H1 (cell line): ENCODE results near the gene STK32C. TPM values are rescaled to one million over a fixed set of nuclear protein-coding genes. Genes with fewer than 3 reads are reported as not detected.

Experiments used
- CTCF ChIA-PET: fragments of 300-600 bp; sonication (Branson Sonifier 250); formaldehyde crosslinking; loops from one replicate; lab custom pipeline; 2021; ENCODE audit not compliant: partially characterized antibody; lab: Charles Lee
- POLR2A ChIA-PET: fragments of 300-600 bp; sonication (Branson Sonifier 250); formaldehyde crosslinking; loops from one replicate; lab custom pipeline; 2021; ENCODE audit warnings: inconsistent platforms; ENCODE audit not compliant: partially characterized antibody; lab: Charles Lee
- DNase-seq, 2 experiments: peaks; one replicate each; pipeline versions ENCODE4 v3.0.0 to v3.0.0-alpha.2; 2010 to 2022; ENCODE audit warnings: low spot score in 2 of 2, low read depth in 1 of 2, mixed read lengths in 1 of 2
- FAIRE-seq: peaks from 2 replicates; lab custom pipeline; 2011; peaks lifted over from hg19 to GRCh38; lab: Jason Lieb, UNC
- H2AFZ ChIP-seq: 2 replicates; pipeline ENCODE4 v1.8.1; 2012; ENCODE audit warnings: low read length, inconsistent platforms
- H2AK5ac ChIP-seq: 2 replicates; pipeline ENCODE4 v1.6.1; 2013; ENCODE audit warnings: low read depth, low read length
- H2BK120ac ChIP-seq: replicated peaks from 2 replicates; pipeline ENCODE3; 2013; ENCODE audit warnings: low read depth, low read length, inconsistent platforms
- H2BK12ac ChIP-seq: 2 replicates; pipeline ENCODE4 v1.6.1; 2013; ENCODE audit warnings: low read depth, low read length
- H2BK15ac ChIP-seq: 2 replicates; pipeline ENCODE4 v1.6.1; 2013; ENCODE audit warnings: low read length
- H2BK20ac ChIP-seq: 2 replicates; pipeline ENCODE4 v1.6.1; 2013; ENCODE audit warnings: low read length
- H2BK5ac ChIP-seq: 2 replicates; pipeline ENCODE4 v1.6.1; 2013; ENCODE audit warnings: low read depth, low read length
- H3K14ac ChIP-seq: 2 replicates; pipeline ENCODE4 v1.6.1; 2013; ENCODE audit warnings: inconsistent platforms; ENCODE audit not compliant: insufficient read length
- H3K18ac ChIP-seq: 2 replicates; pipeline ENCODE4 v1.6.1; 2013; ENCODE audit warnings: low read length; ENCODE audit errors: extremely low read depth
- H3K23ac ChIP-seq: 2 replicates; pipeline ENCODE4 v1.6.1; 2013; ENCODE audit warnings: inconsistent platforms; ENCODE audit not compliant: insufficient read length
- H3K23me2 ChIP-seq: 2 replicates; pipeline ENCODE4 v1.6.1; 2013; ENCODE audit warnings: low read depth, low read length
- H3K27ac ChIP-seq: 2 replicates; pipeline ENCODE4 v1.6.1; 2011; ENCODE audit warnings: low read depth, low read length, inconsistent platforms
- H3K27me3 ChIP-seq, 4 experiments: replicated peaks in 1 of 4; 1 replicate in 1 of 4; 2 replicates in 3 of 4; pipeline versions ENCODE4 v1.6.1 to v1.8.1; 2011 to 2013; ENCODE audit warnings: low read length in 3 of 4, mild to moderate bottlenecking in 3 of 4, inconsistent platforms in 2 of 4, mixed read lengths in 2 of 4, moderate library complexity in 1 of 4; ENCODE audit not compliant: control insufficient read depth in 3 of 4, insufficient read depth in 3 of 4; ENCODE audit errors: extremely low read depth in 1 of 4
- H3K36me3 ChIP-seq, 4 experiments: 2 replicates each; pipeline versions ENCODE4 v1.6.1 to v1.8.1; 2011 to 2013; ENCODE audit warnings: mild to moderate bottlenecking in 4 of 4, low read length in 3 of 4, moderate library complexity in 2 of 4, control low read depth in 1 of 4, inconsistent platforms in 1 of 4; ENCODE audit not compliant: insufficient read depth in 4 of 4, control insufficient read depth in 2 of 4
- H3K4ac ChIP-seq: replicated peaks from 2 replicates; pipeline ENCODE3; 2013; ENCODE audit warnings: low read length, low read depth, mixed read lengths, inconsistent platforms; ENCODE audit not compliant: insufficient read length
- H3K4me1 ChIP-seq, 4 experiments: replicated peaks in 1 of 4; 1 replicate in 1 of 4; 2 replicates in 3 of 4; pipeline versions ENCODE4 v1.6.1 to v1.8.1; 2011 to 2013; ENCODE audit warnings: low read length in 3 of 4, inconsistent platforms in 2 of 4, mixed read lengths in 1 of 4; ENCODE audit not compliant: insufficient read depth in 4 of 4, control insufficient read depth in 3 of 4
- H3K4me2 ChIP-seq, 2 experiments: 2 replicates each; pipeline versions ENCODE4 v1.6.1 to v1.8.1; 2011 to 2013; ENCODE audit warnings: low read depth in 2 of 2, low read length in 2 of 2, control low read depth in 1 of 2, inconsistent platforms in 1 of 2, mild to moderate bottlenecking in 1 of 2; ENCODE audit not compliant: insufficient read depth in 1 of 2
- H3K4me3 ChIP-seq, 4 experiments: fragments of 200-600, 300-600 bp in 1 of 4; sonication (generic), shearing (Covaris generic), sonication (Bioruptor Twin) in 1 of 4; 2 replicates each; pipeline versions ENCODE4 v1.5.1 to v1.8.1; 2011 to 2016; ENCODE audit warnings: low read length in 4 of 4, low read depth in 3 of 4, control low read depth in 2 of 4, inconsistent platforms in 2 of 4, mild to moderate bottlenecking in 2 of 4, mixed read lengths in 1 of 4, moderate library complexity in 1 of 4; ENCODE audit not compliant: insufficient read depth in 2 of 4; ENCODE audit errors: extremely low read depth in 1 of 4
- H3K56ac ChIP-seq: replicated peaks from 2 replicates; pipeline ENCODE3; 2013; ENCODE audit warnings: low read depth, mild to moderate bottlenecking, mixed read lengths, low read length, inconsistent platforms; ENCODE audit not compliant: insufficient read length
- H3K79me1 ChIP-seq: 2 replicates; pipeline ENCODE4 v1.6.1; 2013; ENCODE audit warnings: low read depth, low read length, control low read depth
- H3K79me2 ChIP-seq, 2 experiments: 2 replicates each; pipeline versions ENCODE4 v1.6.1 to v1.8.1; 2012 to 2013; ENCODE audit warnings: low read length in 2 of 2, mild to moderate bottlenecking in 2 of 2, inconsistent platforms in 1 of 2; ENCODE audit not compliant: insufficient read depth in 2 of 2, control insufficient read depth in 1 of 2
- H3K9ac ChIP-seq, 4 experiments: replicated peaks in 1 of 4; 1 replicate in 1 of 4; 2 replicates in 3 of 4; pipeline versions ENCODE4 v1.6.1 to v1.8.1; 2011 to 2013; ENCODE audit warnings: low read depth in 3 of 4, low read length in 3 of 4, control low read depth in 2 of 4, mild to moderate bottlenecking in 2 of 4, moderate library complexity in 2 of 4, inconsistent platforms in 1 of 4; ENCODE audit errors: extremely low read depth in 1 of 4
- H3K9me3 ChIP-seq, 2 experiments: 2 replicates each; pipeline versions ENCODE4 v1.6.1 to v1.8.1; 2012 to 2013; ENCODE audit warnings: mild to moderate bottlenecking in 2 of 2, moderate library complexity in 2 of 2, control low read depth in 1 of 2, inconsistent platforms in 1 of 2, low read depth in 1 of 2, low read length in 1 of 2, mixed read lengths in 1 of 2; ENCODE audit not compliant: insufficient read depth in 2 of 2
- H4K20me1 ChIP-seq, 2 experiments: replicated peaks in 1 of 2; 2 replicates each; pipeline versions ENCODE3 to v1.8.1; 2011 to 2013; ENCODE audit warnings: inconsistent platforms in 2 of 2, low read length in 2 of 2, mild to moderate bottlenecking in 1 of 2; ENCODE audit not compliant: insufficient read depth in 2 of 2, control insufficient read depth in 1 of 2
- H4K5ac ChIP-seq: 2 replicates; pipeline ENCODE4 v1.6.1; 2013; ENCODE audit warnings: low read length, low read depth, mixed read lengths, inconsistent platforms; ENCODE audit not compliant: insufficient read length
- H4K8ac ChIP-seq: 2 replicates; pipeline ENCODE4 v1.8.0; 2013; ENCODE audit warnings: mild to moderate bottlenecking, moderate library complexity, low read length, inconsistent platforms; ENCODE audit not compliant: insufficient read depth; ENCODE audit errors: extremely low read depth
- H4K91ac ChIP-seq: replicated peaks from 2 replicates; pipeline ENCODE3; 2013; ENCODE audit warnings: low read length, mixed read lengths, inconsistent platforms; ENCODE audit not compliant: insufficient read length
- EGR1 ChIP-seq: IDR thresholded peaks from 2 replicates; pipeline ENCODE4 v1.6.1; 2011; ENCODE audit warnings: low read depth, low read length, borderline replicate concordance
- TAF1 ChIP-seq: IDR thresholded peaks from 2 replicates; pipeline ENCODE4 v1.6.1; 2011; ENCODE audit warnings: mild to moderate bottlenecking, low read depth, low read length
- WGBS, 2 experiments: shearing (Covaris generic) in 1 of 2; methylation state at CpG; one replicate each; pipeline versions ENCODE4 v1.1.6 to v1.1.7; 2013 to 2015; ENCODE audit warnings: low lambda C conversion rate in 2 of 2, mixed read lengths in 2 of 2, inconsistent platforms in 1 of 2, low coverage in 1 of 2, missing lambda C conversion rate in 1 of 2; ENCODE audit not compliant: insufficient replicate concordance in 2 of 2, insufficient coverage in 1 of 2, insufficient read length in 1 of 2; ENCODE audit errors: extremely low coverage in 1 of 2, missing lambda C conversion rate in 1 of 2; 5-methylcytosine and 5-hydroxymethylcytosine counted together
- polyA plus RNA-seq, 7 experiments: library from polyadenylated mRNA; depleted of rRNA in 3 of 7; stranded (reverse) in 5 of 7; unstranded in 2 of 7; fragments of >200 nt in 5 of 7; fragments of 200-250 nt in 2 of 7; gene quantifications; 1 replicate in 5 of 7; 2 replicates in 1 of 7; 4 replicates in 1 of 7; pipeline versions ENCODE4 v1.2.1 to v1.2.3, GENCODE V29; 2011 to 2013; ENCODE audit warnings: missing spikeins in 2 of 7, mixed read lengths in 2 of 7
- total RNA-seq: library from RNA; stranded (reverse); fragmentation: NEBNext Ultra II Directional; extraction: Animal tissue kit (Norgen Biotek cat#: 25700); gene quantifications from 2 replicates; pipeline ENCODE4 v1.2.1, GENCODE V29; 2021

STK32C gene
- total and polyA plus RNA-seq, 2 of the 8 experiments (the other 6 are each of a cell fraction or from before 2014, with no cell fraction given) = 10.6 to 15.6 TPM

DNA sequence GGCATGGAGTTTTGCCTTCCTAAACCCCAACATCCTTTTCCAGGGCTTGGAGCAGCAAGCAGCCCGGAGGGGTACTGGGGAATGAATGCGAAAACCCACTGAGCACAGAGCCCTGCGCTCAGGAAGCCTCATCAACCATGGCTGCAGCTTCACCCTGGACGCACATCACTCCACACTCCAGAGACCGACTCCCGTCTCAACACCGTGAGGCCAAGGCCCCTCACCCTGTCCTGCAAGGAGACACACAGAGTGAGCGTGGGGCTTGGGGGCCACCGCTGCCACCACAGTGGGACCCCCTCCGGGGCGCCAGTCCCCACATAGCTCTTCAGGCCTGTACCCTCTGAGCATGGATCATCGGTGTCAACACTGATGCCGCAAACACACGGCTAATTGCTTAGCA, 79.1 kb downstream of the STK32C start:
- no peak overlapping the region for H3K27ac ChIP-seq
- FAIRE-seq = no peak
- ChIA-PET CTCF (no interaction called here), POLR2A (no interaction called here)
- no peak overlapping the region for H4K91ac ChIP-seq
- no peak overlapping the region; the same call in 1 of the 2 replicates for H4K8ac ChIP-seq
- 91% methylated on average over 14 of the region's 14 CpGs; no CpG with 5 or more reads in 1 of the 2 experiments for WGBS, 2 experiments
- no peaks in the 10 kb centered on the region for H3K79me1 ChIP-seq
- no peaks in the 10 kb centered on the region for H3K36me3 ChIP-seq
- no peaks in the 10 kb centered on the region for H3K23me2 ChIP-seq
- H2BK15ac ChIP-seq = no peak overlapping the region
- H3K18ac ChIP-seq = no peak overlapping the region
- H2AFZ ChIP-seq = no peak overlapping the region
- H4K20me1 ChIP-seq = peaks cover 0 to 2% of the 10 kb centered on the region in 2 experiments
- H3K9me3 ChIP-seq = no peaks in the 10 kb centered on the region
- no peak overlapping the region for H2BK12ac ChIP-seq
- H4K5ac ChIP-seq = no peak overlapping the region
- H3K4ac ChIP-seq = no peak overlapping the region
- H2BK20ac ChIP-seq = no peak overlapping the region
- no peak overlapping the region for H2BK120ac ChIP-seq
- H3K9ac ChIP-seq = no peak overlapping the region
- no peak overlapping the region for H3K4me2 ChIP-seq
- H3K56ac ChIP-seq = no peak overlapping the region
- H3K27me3 ChIP-seq = no peaks in the 10 kb centered on the region
- DNase-seq = no peak
- no peak for TF ChIP-seq EGR1
- no peak for TF ChIP-seq TAF1
- no peak overlapping the region for H2AK5ac ChIP-seq
- no peak overlapping the region for H3K14ac ChIP-seq
- H3K4me3 ChIP-seq = no peak overlapping the region
- H3K23ac ChIP-seq = no peak overlapping the region
- H3K79me2 ChIP-seq = no peaks in the 10 kb centered on the region
- H3K4me1 ChIP-seq = peaks cover 0 to 3% (median 2%) of the 10 kb centered on the region in 4 experiments; a peak in 4 of 7 replicates
- no peak overlapping the region for H2BK5ac ChIP-seq
